ENCODE results near the gene CNIH3. TPM values are rescaled to one million over a fixed set of nuclear protein-coding genes. Genes with fewer than 3 reads are reported as not detected.

CNIH3 gene
- total and polyA plus RNA-seq, 2 of the 4 experiments (the other 2 are of a cell fraction) = 2.0 to 2.9 TPM

GRCh38 chr1:224629965-224630364, 13.8 kb downstream of the CNIH3 start:
- in situ Hi-C loops (cut with MboI; ENCODE audit: low sequenced_read_pairs) (no loop called here), intact Hi-C loops (cut with micrococcal nuclease) (no loop called here), dilution Hi-C loops (cut with HindIII; ENCODE audit: low sequenced_read_pairs, unreplicated experiment) (no loop called here)
- H3K4me2 ChIP-seq (ENCODE audit: low read depth, low read length) = no peak overlapping the region
- no peak overlapping the region for H3K9ac ChIP-seq (ENCODE audit: low read depth, low read length)
- H3K27ac ChIP-seq (ENCODE audit: insufficient read depth, low read length) = no peak overlapping the region
- H3K27me3 ChIP-seq (ENCODE audit: control insufficient read depth, insufficient read depth, low read length) = no peaks in the 10 kb centered on the region
- H2BK15ac ChIP-seq (ENCODE audit: low read depth, low read length) = no peak overlapping the region
- H4K5ac ChIP-seq (ENCODE audit: low read depth, low read length) = no peak overlapping the region
- H3K79me1 ChIP-seq (ENCODE audit: low read depth in 1 of 2, low read length in 2 of 2) = peaks cover 0 to 49% of the 10 kb centered on the region in 2 experiments; a peak in 2 of 4 replicates
- H3K36me3 ChIP-seq (ENCODE audit: control insufficient read depth, insufficient read depth, low read length) = no peaks in the 10 kb centered on the region
- 80% methylated on average over 1 of the region's 4 CpGs; no CpG with 5 or more reads in 1 of the 2 experiments for WGBS, 2 experiments (ENCODE audit: extremely low coverage in 2 of 2, insufficient read length in 1 of 2)
- no peak overlapping the region for H4K8ac ChIP-seq (ENCODE audit: low read depth in 2 of 2, low read length in 2 of 2)
- H3K23ac ChIP-seq (ENCODE audit: low read depth, low read length) = no peak overlapping the region
- H3K4me1 ChIP-seq (ENCODE audit: control insufficient read depth, insufficient read depth, low read length) = peaks cover 15% of the 10 kb centered on the region
- H3K56ac ChIP-seq (ENCODE audit: extremely low read depth, insufficient read depth, low read length) = no peak overlapping the region
- no peak overlapping the region for H2BK120ac ChIP-seq (ENCODE audit: low read depth, low read length)
- ChIA-PET CTCF (no interaction called here), POLR2A (ENCODE audit: unreplicated experiment) (no interaction called here)
- H3K4me3 ChIP-seq (ENCODE audit: insufficient read depth, low read depth, low read length) = no peak overlapping the region
- no peak overlapping the region for H2BK20ac ChIP-seq (ENCODE audit: low read depth, low read length)
- ATAC-seq (ENCODE audit: low read depth) (no peak), DNase-seq (no peak)
- TF ChIP-seq RAD21 (IDR thresholded peaks at IDR 0.05; ENCODE audit: low read length) (no peak), MXI1 (IDR thresholded peaks at IDR 0.05; ENCODE audit: borderline replicate concordance, low read depth, low read length) (no peak), CEBPB (IDR thresholded peaks at IDR 0.05; ENCODE audit: low read depth, low read length) (no peak), RFX5 (IDR thresholded peaks at IDR 0.05; ENCODE audit: low read depth, low read length) (no peak), POLR2A (IDR thresholded peaks at IDR 0.05; ENCODE audit: low read depth, low read length) (no peak), MAFK (IDR thresholded peaks at IDR 0.05; ENCODE audit: low read depth, low read length) (no peak), ELK1 (IDR thresholded peaks at IDR 0.05; ENCODE audit: borderline replicate concordance, low read depth, low read length) (no peak), FOS (IDR thresholded peaks at IDR 0.05; ENCODE audit: low read depth, low read length) (no peak), SMC3 (IDR thresholded peaks at IDR 0.05; ENCODE audit: low read depth, low read length) (no peak)
- no peak overlapping the region for H2BK5ac ChIP-seq (ENCODE audit: low read depth, low read length, poor library complexity, severe bottlenecking)
- no peak overlapping the region for H2AFZ ChIP-seq (replicated peaks; ENCODE audit: low read length, poor library complexity)
- H2AK9ac ChIP-seq (replicated peaks; ENCODE audit: low read depth, low read length, poor library complexity) = no peak overlapping the region
- no peaks in the 10 kb centered on the region for H3K9me3 ChIP-seq (ENCODE audit: control insufficient read depth, insufficient read depth, low read length)
- H4K20me1 ChIP-seq (ENCODE audit: insufficient read depth, low read length) = no peaks in the 10 kb centered on the region
- H2AK5ac ChIP-seq (ENCODE audit: low read depth, low read length) = no peak overlapping the region
- H3K18ac ChIP-seq (ENCODE audit: low read depth, low read length) = no peak overlapping the region
- H3K9me1 ChIP-seq (ENCODE audit: insufficient read depth, low read length) = peaks cover 20% of the 10 kb centered on the region
- no peak overlapping the region for H3K14ac ChIP-seq (replicated peaks; ENCODE audit: low read depth, low read length)
- no peak overlapping the region for H3K4ac ChIP-seq (ENCODE audit: low read depth, low read length)
- no TSS peak for BruUV-seq (replicated peaks)
- H4K91ac ChIP-seq (ENCODE audit: insufficient read depth, low read depth, low read length) = no peak overlapping the region

All from IMR-90 (cell line).